DMS79 treated with DMSO at 0.1 percent for 48 hours (cell line): Measurements from ENCODE around the gene HMX3.

Experiments
- DNase-seq: peaks from one replicate; lab custom pipeline; 2025; lab: John Stamatoyannopoulos, UW

The HMX3 gene

GRCh38 chr10:123134343-123134914, 1.3 kb upstream of the HMX3 start:
- no peak for DNase-seq

GRCh38 chr10:123134915-123135414, 805 bp upstream of the HMX3 start:
- DNase-seq: no peak

GRCh38 chr10:123136221-123136805, 543 bp downstream of the HMX3 start:
- no peak for DNase-seq

GRCh38 chr10:123136806-123137642, 1.3 kb downstream of the HMX3 start:
- DNase-seq: no peak

GRCh38 chr10:123139165-123139520, 3.4 kb downstream of the HMX3 start:
- no peak for DNase-seq

GRCh38 chr10:123139521-123140163, 3.9 kb downstream of the HMX3 start:
- DNase-seq: no peak

- no peak for DNase-seq
Observed at GRCh38 chr10:123140164-123140982, 4.6 kb downstream of the HMX3 start.

GRCh38 chr10:123140983-123141390, 5.2 kb downstream of the HMX3 start:
- no peak for DNase-seq

GRCh38 chr10:123141791-123142700, 6.3 kb downstream of the HMX3 start:
- DNase-seq: no peak

GRCh38 chr10:123142701-123143161, 7.0 kb downstream of the HMX3 start:
- no peak for DNase-seq

- DNase-seq: no peak
Observed at GRCh38 chr10:123143162-123143824, 7.5 kb downstream of the HMX3 start.

- DNase-seq: no peak
Observed at GRCh38 chr10:123143825-123144168, 8.0 kb downstream of the HMX3 start.

- DNase-seq: no peak
Observed at GRCh38 chr10:123144697-123145541, 9.1 kb downstream of the HMX3 start.

GRCh38 chr10:123145542-123146012, 9.8 kb downstream of the HMX3 start:
- DNase-seq: no peak

- DNase-seq: no peak
Observed at GRCh38 chr10:123146013-123146893, 10.5 kb downstream of the HMX3 start.

GRCh38 chr10:123146894-123147634, 11.3 kb downstream of the HMX3 start:
- DNase-seq: no peak
